HG03558 (cell line): ENCODE data around the gene SEC22C.
"Not testable (repeated sequence)": the region's sequence is repeated elsewhere in the genome, so short reads cannot be mapped to it uniquely, and the experiment has no call there.

Source experiments
- ATAC-seq: cut with Tn5 transposase; IDR thresholded peaks from one replicate; pipeline ENCODE4 v1.9.1; 2021; ENCODE audit warnings: moderate number of reproducible peaks; ENCODE audit not compliant: unreplicated experiment; ENCODE audit errors: extremely low read depth

SEC22C gene

GRCh38 chr3:42581709-42582473, at the start of gene SEC22C:
Gene SEC22C, minus strand, starts transcription at chr3:42581967. Its CDS starts 12,921 bp downstream, at chr3:42569046.
- ATAC-seq, result peak; percentile 58

GRCh38 chr3:42613462-42613861, 31.7 kb upstream of the SEC22C start:
- no peak for ATAC-seq

GRCh38 chr3:42612928-42613327, 31.2 kb upstream of the SEC22C start:
- no peak for ATAC-seq

- no peak for ATAC-seq
Measured at GRCh38 chr3:42612217-42612616, 30.4 kb upstream of the SEC22C start.

- ATAC-seq, result no peak
Measured at GRCh38 chr3:42610976-42611375, 29.2 kb upstream of the SEC22C start.

GRCh38 chr3:42608581-42608980, 26.8 kb upstream of the SEC22C start:
- no peak for ATAC-seq

GRCh38 chr3:42605546-42606173, 23.9 kb upstream of the SEC22C start:
- ATAC-seq, result no peak

GRCh38 chr3:42602961-42603360, 21.2 kb upstream of the SEC22C start:
- ATAC-seq, result no peak

- no peak for ATAC-seq
Measured at GRCh38 chr3:42601896-42602581, 20.3 kb upstream of the SEC22C start.

GRCh38 chr3:42600958-42601675, 19.4 kb upstream of the SEC22C start:
- peak; percentile 13 for ATAC-seq

GRCh38 chr3:42600111-42600957, 18.6 kb upstream of the SEC22C start, which contains the start of gene NKTR:
Gene NKTR, plus strand, starts transcription at chr3:42600686. Its CDS starts 321 bp downstream, at chr3:42601007.
- ATAC-seq, result peak; percentile 78

- ATAC-seq, result not testable (repeated sequence)
Measured at GRCh38 chr3:42597098-42597497, 15.3 kb upstream of the SEC22C start.

GRCh38 chr3:42595682-42596081, 13.9 kb upstream of the SEC22C start:
- ATAC-seq, result no peak

GRCh38 chr3:42593635-42594034, 11.9 kb upstream of the SEC22C start:
- no peak for ATAC-seq

- no peak for ATAC-seq
Measured at GRCh38 chr3:42591811-42592210, 10.0 kb upstream of the SEC22C start.

GRCh38 chr3:42590989-42591756, 9.4 kb upstream of the SEC22C start:
- no peak for ATAC-seq

- no peak for ATAC-seq
Measured at GRCh38 chr3:42589382-42590109, 7.8 kb upstream of the SEC22C start.

- no peak for ATAC-seq
Measured at GRCh38 chr3:42588625-42589024, 6.9 kb upstream of the SEC22C start.
